GM10248 (cell line): ENCODE data around the gene KLHDC7B.

Experiments
- CTCF ChIA-PET: fragments of 300-600 bp; sonication (Branson Sonifier 250); formaldehyde crosslinking; extraction: SDS; loops from one replicate; lab custom pipeline; 2021; ENCODE audit warnings: antibody characterized with exemption; lab: Yijun Ruan, JAX
- POLR2A ChIA-PET: fragments of 350-650 bp; sonication (Branson Sonifier 250); formaldehyde crosslinking; extraction: SDS; loops from one replicate; lab custom pipeline; 2020; ENCODE audit warnings: antibody characterized with exemption; lab: Yijun Ruan, JAX
- DNase-seq: peaks from one replicate; pipeline ENCODE4 v3.0.0; 2012; ENCODE audit errors: extremely low spot score
- TF ChIP-seq, protein P1 (sequence below): IDR thresholded peaks from 2 replicates; pipeline ENCODE4 v1.5.1; 2012; ENCODE audit warnings: mild to moderate bottlenecking, low read depth; ENCODE audit errors: extremely low read depth, missing control alignments, control extremely low read depth

KLHDC7B gene

DNA sequence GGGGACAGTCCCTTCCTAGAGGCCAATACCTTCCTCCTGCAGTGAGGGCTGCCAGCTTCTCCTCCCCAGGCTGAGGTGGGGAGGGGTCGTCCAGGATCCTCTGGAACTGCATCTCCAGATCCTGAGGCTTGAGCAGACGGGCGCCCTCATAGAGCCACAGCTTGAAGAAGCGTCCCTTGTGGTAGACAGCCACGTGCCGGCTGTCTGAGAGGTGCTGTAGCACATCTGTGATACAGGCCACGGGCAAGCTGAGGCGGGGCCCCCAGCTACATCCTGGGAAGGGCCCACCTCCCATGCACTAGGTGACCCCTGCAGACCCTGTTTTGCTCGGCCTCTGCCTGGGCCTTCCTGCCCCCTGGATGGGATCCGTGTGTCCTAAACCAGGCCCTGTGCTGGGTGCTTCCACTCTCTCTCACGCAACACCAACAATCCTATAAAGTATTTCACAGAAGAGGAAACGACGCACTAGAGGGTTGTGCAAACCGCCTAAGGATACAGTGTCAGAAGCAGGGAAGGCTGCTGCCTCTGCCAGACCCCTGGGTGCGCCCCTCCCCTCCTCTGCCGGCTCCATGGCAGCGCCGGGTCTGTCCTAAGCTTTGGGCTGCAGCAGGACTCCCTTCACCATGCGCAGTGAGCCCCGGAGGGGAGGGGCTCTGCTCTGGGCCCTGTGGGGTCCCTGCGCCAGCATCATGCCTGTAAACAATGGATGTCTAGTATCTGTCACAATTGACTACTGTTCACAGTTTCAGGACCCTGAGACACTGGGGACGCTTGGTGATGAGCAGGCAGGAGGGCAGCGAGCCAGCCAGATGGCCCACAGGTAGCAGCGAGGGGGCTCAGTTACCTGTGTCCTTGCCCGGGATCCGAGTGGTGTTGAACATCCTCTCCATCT is 28.0 kb downstream of the KLHDC7B start:
- ChIA-PET CTCF (interaction anchor here (1.0 to 5.6 kb wide), 6 partner anchors 10 to 65 kb away, joined by 3 to 43 read pairs (median 3); partner anchors contain the start of gene SYCE3), POLR2A (no interaction called here)
- TF ChIP-seq, protein P1, sequence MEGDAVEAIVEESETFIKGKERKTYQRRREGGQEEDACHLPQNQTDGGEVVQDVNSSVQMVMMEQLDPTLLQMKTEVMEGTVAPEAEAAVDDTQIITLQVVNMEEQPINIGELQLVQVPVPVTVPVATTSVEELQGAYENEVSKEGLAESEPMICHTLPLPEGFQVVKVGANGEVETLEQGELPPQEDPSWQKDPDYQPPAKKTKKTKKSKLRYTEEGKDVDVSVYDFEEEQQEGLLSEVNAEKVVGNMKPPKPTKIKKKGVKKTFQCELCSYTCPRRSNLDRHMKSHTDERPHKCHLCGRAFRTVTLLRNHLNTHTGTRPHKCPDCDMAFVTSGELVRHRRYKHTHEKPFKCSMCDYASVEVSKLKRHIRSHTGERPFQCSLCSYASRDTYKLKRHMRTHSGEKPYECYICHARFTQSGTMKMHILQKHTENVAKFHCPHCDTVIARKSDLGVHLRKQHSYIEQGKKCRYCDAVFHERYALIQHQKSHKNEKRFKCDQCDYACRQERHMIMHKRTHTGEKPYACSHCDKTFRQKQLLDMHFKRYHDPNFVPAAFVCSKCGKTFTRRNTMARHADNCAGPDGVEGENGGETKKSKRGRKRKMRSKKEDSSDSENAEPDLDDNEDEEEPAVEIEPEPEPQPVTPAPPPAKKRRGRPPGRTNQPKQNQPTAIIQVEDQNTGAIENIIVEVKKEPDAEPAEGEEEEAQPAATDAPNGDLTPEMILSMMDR = no peak
- DNase-seq = no peak

DNA sequence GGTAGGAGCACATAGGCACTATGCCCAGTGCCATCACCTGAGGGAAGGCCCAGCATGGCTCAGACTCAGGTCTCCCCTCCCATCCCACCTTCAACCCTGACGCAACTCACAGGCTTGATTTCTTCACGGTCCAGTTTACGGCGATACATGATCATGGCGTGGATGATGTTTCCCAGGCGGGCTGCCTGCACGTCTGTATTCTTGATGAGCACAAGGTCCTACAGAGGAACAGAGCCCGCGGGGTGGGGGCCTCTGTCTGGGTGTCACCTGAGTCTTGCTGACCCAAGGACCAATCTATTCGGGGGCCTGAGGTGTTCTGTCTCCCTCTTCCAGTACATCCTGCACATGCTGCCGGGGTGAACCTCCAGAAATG is 28.7 kb downstream of the KLHDC7B start:
- ChIA-PET POLR2A (no interaction called here), CTCF (interaction anchor here (1.1 to 5.6 kb wide), 5 partner anchors 9 to 66 kb away, joined by 3 to 43 read pairs (median 4); partner anchors contain the start of genes LMF2, NCAPH2 and SYCE3)
- TF ChIP-seq, protein P1 = no peak
- DNase-seq = no peak

DNA sequence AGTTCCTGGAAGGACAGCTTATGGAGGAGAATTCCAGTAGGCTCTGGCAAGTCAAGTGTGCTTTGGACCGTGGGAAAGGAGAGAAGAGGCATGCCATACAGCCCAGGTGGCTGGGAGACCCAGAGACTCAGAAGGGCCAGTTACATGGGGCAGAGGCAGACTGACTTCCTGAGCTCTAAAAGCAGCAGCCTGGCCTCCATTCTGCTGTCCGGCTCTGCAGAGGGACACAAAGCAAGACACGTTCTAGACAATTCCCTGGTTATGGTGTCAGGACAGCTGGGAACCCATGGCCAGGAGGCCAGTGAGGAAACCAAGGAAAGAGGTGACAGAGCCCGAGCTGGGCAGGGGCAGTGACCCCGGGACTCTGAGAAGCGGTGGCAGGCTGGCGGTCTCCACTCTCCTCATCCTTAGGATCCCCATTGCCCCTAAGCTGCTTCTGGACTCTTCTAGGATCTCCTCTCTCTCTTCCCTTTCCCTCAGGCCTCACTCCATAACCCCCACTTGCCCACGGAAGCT is 29.8 kb downstream of the KLHDC7B start:
- DNase-seq = no peak

DNA sequence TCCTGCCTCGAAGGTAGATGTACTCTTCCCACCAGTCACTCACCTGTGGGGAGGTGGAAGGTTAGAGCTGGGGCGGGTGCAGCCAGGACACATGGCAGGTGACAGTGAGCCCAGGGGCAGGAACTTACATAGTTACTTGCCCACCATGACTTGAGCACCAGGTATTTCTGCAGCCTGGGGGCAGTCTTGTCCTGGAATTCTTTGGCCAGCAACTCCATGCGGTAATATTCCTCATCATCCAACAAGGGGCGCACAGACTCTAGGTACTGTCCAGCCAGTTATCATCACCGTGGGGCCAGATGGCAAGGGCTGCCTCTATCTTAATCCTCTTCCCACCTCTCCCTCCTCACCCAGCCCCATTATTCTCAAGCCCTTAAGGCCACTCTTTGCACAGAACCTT is 30.4 kb downstream of the KLHDC7B start:
- DNase-seq = no peak
- POLR2A ChIA-PET = no interaction called here
- TF ChIP-seq, protein P1 = no peak
- CTCF ChIA-PET = interaction anchor here (0.9 to 5.6 kb wide), 5 partner anchors 10 to 115 kb away, joined by 3 to 43 read pairs (median 4); partner anchors contain the start of genes SCO2 and SYCE3

More for the DNA sequence above, 29.8 kb downstream of the KLHDC7B start:
- TF ChIP-seq, protein P1 = no peak
- POLR2A ChIA-PET = no interaction called here
- CTCF ChIA-PET = interaction anchor here (0.9 to 5.6 kb wide), 7 partner anchors 10 to 67 kb away, joined by 3 to 43 read pairs (median 4); partner anchors contain the start of genes LMF2, NCAPH2, SCO2 and SYCE3

DNA sequence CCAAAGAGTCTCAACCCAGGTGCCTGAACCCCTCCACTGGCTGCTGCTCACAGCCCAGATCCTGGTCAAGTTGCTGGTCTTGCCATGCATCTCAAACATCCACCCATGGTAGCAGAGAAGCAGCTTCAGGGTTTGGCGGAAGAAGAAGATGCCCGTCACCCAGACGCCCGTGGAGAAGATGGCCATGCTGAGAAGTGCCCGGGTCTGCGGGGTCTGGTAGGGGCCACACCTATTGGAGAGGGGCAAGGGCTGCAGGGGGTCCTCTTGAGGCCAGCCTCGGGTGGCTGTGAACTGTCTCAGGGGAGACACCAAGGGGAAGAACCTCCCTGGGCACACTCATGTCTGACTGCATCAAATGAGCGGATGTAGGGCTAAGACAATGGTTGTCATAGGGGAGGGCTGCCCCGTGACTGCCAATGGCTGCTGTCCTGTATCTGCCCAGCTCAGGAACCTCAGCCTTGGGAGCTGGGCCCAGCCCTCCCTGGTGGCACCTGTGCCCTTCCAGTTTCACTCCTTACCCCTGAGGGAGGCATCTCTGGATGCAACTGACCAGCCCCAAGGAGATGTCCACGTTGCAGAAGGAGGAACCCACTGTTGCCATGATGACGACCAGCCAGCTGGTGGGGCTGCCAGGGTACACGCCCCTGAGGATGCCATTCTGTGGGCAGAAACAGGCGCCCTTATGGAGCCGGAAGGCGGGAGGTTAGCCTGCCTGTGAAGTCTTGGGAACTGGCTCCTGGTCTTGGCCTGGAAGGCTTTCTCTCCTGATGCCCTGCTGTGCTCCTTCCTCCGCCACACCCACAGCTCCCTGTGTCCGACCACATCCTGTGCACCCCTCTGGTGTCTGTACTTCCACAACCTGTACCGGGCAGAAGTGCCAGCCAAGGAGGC is 31.4 kb downstream of the KLHDC7B start:
- TF ChIP-seq, protein P1 = no peak
- POLR2A ChIA-PET = no interaction called here
- CTCF ChIA-PET = interaction anchor here (1.7 to 5.6 kb wide), 2 partner anchors 13 to 114 kb away, joined by 4 to 43 read pairs; partner anchors contain the start of gene SYCE3
- DNase-seq = no peak

DNA sequence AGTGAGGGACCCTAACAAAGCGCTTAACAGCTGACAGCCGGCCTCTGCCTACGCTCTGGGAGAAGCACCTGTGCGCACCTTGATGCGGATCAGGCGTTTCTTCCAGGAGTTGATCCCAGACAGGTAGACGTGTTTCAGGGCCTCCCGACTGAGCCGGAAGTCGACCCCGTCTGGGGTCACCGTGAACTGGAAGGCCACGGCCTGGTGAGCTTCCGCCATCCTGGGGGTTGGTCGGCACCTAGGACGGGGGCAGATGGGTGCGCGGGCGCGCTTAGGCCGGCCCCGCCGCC is 31.9 kb downstream of the KLHDC7B start:
- DNase-seq = no peak
- POLR2A ChIA-PET = no interaction called here
- TF ChIP-seq, protein P1 = no peak
- CTCF ChIA-PET = interaction anchor here (1.2 to 5.6 kb wide), 3 partner anchors 12 to 113 kb away, joined by 3 to 43 read pairs (median 4); partner anchors contain the start of gene SYCE3
